ENCODE data around the gene RALGDS. TPM values are rescaled to one million over a fixed set of nuclear protein-coding genes. Genes with fewer than 3 reads are reported as not detected.

The RALGDS gene
- total and polyA plus RNA-seq, 2 donors (not counting 1 experiment from before 2014, with no cell fraction given): 62.4 to 88.0 TPM

- ATAC-seq (ENCODE audit: low read depth): no peak
These were observed 69.6 kb downstream of the RALGDS start for GRCh38 chr9:133051281-133051900.

More at GRCh38 chr9:133051281-133051900, 69.6 kb downstream of the RALGDS start:
- ChIA-PET POLR2A (no interaction called here), CTCF (interaction anchor here (1.1 kb wide), 1 partner anchor 11 kb away, joined by 4 read pairs; no protein-coding TSS in a partner anchor)
- DNase-seq: no peak
- H3K27me3 ChIP-seq (replicated peaks in 1 of 4; ENCODE audit: control extremely low read depth in 1 of 4, control insufficient read depth in 3 of 4, insufficient read depth in 4 of 4, low read length in 3 of 4): no peaks in the 10 kb centered on the region
- no peak overlapping the region for H3K27ac Mint-ChIP-seq
- H3K4me1 Mint-ChIP-seq: no peaks in the 10 kb centered on the region
- H3K9me3 ChIP-seq (ENCODE audit: control extremely low read depth in 1 of 3, control insufficient read depth in 2 of 3, insufficient read depth in 1 of 3, low read length in 2 of 3): no peaks in the 10 kb centered on the region
- peaks cover 4% of the 10 kb centered on the region for H4K20me1 ChIP-seq (ENCODE audit: control insufficient read depth, insufficient read depth, low read length, poor library complexity, severe bottlenecking)
- no peak overlapping the region for H3K4me3 Mint-ChIP-seq
- no peak overlapping the region for H3K27ac ChIP-seq (ENCODE audit: low read length in 2 of 2)
- no peak overlapping the region for H3K9ac ChIP-seq (ENCODE audit: low read length)
- no peaks in the 10 kb centered on the region for H3K4me1 ChIP-seq (ENCODE audit: control insufficient read depth in 2 of 2, insufficient read depth in 2 of 2, low read length in 2 of 2)
- no peak overlapping the region for H3K4me3 ChIP-seq (ENCODE audit: control extremely low read depth in 1 of 5, extremely low read depth in 1 of 5, insufficient read depth in 1 of 5, low read depth in 2 of 5, low read length in 4 of 5)
- TF ChIP-seq CTCF (IDR thresholded peaks at IDR 0.05) (no peak), EZH2 (IDR thresholded peaks at IDR 0.05; ENCODE audit: borderline replicate concordance, insufficient read depth, low read depth, low read length, poor library complexity, severe bottlenecking) (no peak)
- intact Hi-C loops (cut with micrococcal nuclease): no loop called here
- H3K27me3 Mint-ChIP-seq: no peaks in the 10 kb centered on the region
- no peaks in the 10 kb centered on the region for H3K79me2 ChIP-seq (ENCODE audit: control insufficient read depth, insufficient read depth, low read length)
- WGBS (ENCODE audit: insufficient coverage): 97% methylated on average over 19 of the region's 20 CpGs
- no peaks in the 10 kb centered on the region for H3K9me3 Mint-ChIP-seq (ENCODE audit: insufficient read depth)
- H2AFZ ChIP-seq (ENCODE audit: insufficient read depth, low read depth, low read length, poor library complexity, severe bottlenecking): no peak overlapping the region
- H3K36me3 ChIP-seq (replicated peaks in 1 of 2; ENCODE audit: control extremely low read depth in 1 of 2, control insufficient read depth in 1 of 2, extremely low read depth in 1 of 2, insufficient read depth in 2 of 2, low read length in 1 of 2): peaks cover 0 to 69% of the 10 kb centered on the region in 2 experiments
- no peak overlapping the region for H3K4me2 ChIP-seq (replicated peaks; ENCODE audit: low read depth, low read length, poor library complexity, severe bottlenecking)
